Ishikawa (cell line): ENCODE results near the gene TMSB4X.

ENCODE experiments used
- CEBPB ChIP-seq: IDR thresholded peaks from 2 replicates; pipeline ENCODE4 v1.6.1; 2012
- CREB1 ChIP-seq: IDR thresholded peaks from 2 replicates; pipeline ENCODE4 v1.6.1; 2012; ENCODE audit warnings: low read depth
- EGR1 ChIP-seq: IDR thresholded peaks from 2 replicates; pipeline ENCODE4 v1.6.1; 2012
- EP300 ChIP-seq: IDR thresholded peaks from 2 replicates; pipeline ENCODE4 v1.6.1; 2012; ENCODE audit warnings: borderline replicate concordance
- FOXM1 ChIP-seq: IDR thresholded peaks from 2 replicates; pipeline ENCODE4 v1.6.1; 2012; ENCODE audit warnings: low read depth, borderline replicate concordance
- NFIC ChIP-seq: IDR thresholded peaks from 2 replicates; pipeline ENCODE4 v1.6.1; 2012
- RAD21 ChIP-seq: IDR thresholded peaks from 2 replicates; pipeline ENCODE4 v1.6.1; 2012; ENCODE audit warnings: low read depth
- TAF1 ChIP-seq: IDR thresholded peaks from 2 replicates; pipeline ENCODE4 v1.6.1; 2012; ENCODE audit warnings: low read depth, mild to moderate bottlenecking
- TCF12 ChIP-seq: IDR thresholded peaks from 2 replicates; pipeline ENCODE4 v1.6.1; 2012; ENCODE audit warnings: low read depth
- TEAD4 ChIP-seq: IDR thresholded peaks from 2 replicates; pipeline ENCODE4 v1.6.1; 2012
- YY1 ChIP-seq: IDR thresholded peaks from 2 replicates; pipeline ENCODE4 v1.6.1; 2012; ENCODE audit warnings: low read depth
- ZBTB7A ChIP-seq: IDR thresholded peaks from 2 replicates; pipeline ENCODE4 v1.6.1; 2012; ENCODE audit warnings: low read depth
- TF ChIP-seq, protein P1 (sequence below): IDR thresholded peaks from 2 replicates; pipeline ENCODE4 v1.6.1; 2012
- TF ChIP-seq, protein P2 (sequence below): IDR thresholded peaks from 2 replicates; pipeline ENCODE4 v1.6.1; 2012
- TF ChIP-seq, protein P3 (sequence below): IDR thresholded peaks from 2 replicates; pipeline ENCODE4 v1.6.1; 2012; ENCODE audit warnings: low read depth, mild to moderate bottlenecking

TMSB4X gene

DNA sequence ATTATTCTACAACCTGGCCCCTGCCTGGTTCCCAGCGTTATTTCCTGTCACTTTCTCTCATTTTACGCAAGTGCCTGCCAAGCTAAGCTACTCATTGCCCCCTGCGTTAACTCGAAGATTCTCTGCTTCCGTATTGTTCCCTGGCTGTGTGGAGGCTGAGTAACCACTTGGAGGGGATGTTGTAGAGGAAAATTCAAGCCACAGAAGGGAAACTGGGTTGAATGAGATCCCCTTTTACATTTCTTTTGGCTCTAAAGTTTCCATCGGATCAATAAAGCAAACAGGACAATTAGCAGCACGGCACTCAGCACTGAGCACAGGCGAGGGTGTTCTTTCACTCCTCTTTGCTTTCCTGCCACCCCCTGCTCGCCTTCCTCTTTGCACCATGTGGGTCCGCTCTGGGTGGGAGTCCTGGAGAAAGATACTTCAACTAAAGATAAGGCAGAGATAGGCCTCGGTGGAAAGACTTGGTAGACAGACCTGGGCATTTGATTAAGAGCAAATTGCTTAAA is 4.2 kb upstream of the TMSB4X start:
- TF ChIP-seq EGR1 = no peak
- TF ChIP-seq TEAD4 = no peak
- TF ChIP-seq, protein P1, sequence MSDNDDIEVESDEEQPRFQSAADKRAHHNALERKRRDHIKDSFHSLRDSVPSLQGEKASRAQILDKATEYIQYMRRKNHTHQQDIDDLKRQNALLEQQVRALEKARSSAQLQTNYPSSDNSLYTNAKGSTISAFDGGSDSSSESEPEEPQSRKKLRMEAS = no peak
- TF ChIP-seq TAF1 = no peak
- no peak for TF ChIP-seq FOXM1
- TF ChIP-seq NFIC = no peak
- TF ChIP-seq, protein P2, sequence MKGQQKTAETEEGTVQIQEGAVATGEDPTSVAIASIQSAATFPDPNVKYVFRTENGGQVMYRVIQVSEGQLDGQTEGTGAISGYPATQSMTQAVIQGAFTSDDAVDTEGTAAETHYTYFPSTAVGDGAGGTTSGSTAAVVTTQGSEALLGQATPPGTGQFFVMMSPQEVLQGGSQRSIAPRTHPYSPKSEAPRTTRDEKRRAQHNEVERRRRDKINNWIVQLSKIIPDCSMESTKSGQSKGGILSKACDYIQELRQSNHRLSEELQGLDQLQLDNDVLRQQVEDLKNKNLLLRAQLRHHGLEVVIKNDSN = no peak
- no peak for TF ChIP-seq YY1
- no peak for TF ChIP-seq TCF12

DNA sequence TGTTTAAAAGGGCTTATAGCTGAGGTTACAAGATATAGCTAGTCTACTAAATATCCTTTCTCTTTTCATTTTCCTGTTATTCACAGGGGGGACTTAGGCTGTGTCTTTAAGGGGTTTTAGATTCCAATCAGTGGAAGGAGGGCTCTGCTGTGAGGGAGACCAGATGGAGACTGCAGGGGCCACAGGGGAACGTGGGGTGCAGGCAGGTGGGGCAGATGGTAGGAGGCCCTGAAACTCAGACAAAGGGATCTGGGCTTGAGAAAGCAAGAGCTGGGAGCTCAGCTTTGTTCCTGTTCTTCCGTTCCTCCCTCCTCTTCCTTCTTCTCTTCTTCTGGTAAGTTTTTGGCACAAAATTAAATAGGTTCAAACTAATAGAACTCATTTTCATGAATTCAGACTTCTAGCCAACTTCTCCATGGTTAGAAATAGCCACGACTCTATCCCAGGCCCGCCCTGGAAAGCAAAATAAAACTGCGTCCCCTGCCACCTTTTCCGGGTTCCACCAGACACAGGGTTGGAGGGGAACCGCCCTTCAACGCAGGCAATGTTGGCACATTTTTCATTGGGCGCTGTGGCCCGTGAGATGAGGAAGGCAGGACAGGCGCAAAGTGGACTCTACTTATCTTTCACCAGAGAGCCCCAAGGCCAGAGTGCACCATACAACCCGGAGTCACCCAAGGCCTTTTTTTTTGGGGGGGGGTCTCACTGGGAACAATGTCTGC is 3.5 kb upstream of the TMSB4X start:
- TF ChIP-seq EGR1 (no peak), TEAD4 (no peak), EP300 (no peak), NFIC (no peak), CREB1 (no peak), ZBTB7A (no peak), FOXM1 (no peak), YY1 (no peak), TCF12 (no peak), RAD21 (no peak), TAF1 (no peak), CEBPB (no peak)
- TF ChIP-seq, protein P2 = no peak
- TF ChIP-seq, protein P3, sequence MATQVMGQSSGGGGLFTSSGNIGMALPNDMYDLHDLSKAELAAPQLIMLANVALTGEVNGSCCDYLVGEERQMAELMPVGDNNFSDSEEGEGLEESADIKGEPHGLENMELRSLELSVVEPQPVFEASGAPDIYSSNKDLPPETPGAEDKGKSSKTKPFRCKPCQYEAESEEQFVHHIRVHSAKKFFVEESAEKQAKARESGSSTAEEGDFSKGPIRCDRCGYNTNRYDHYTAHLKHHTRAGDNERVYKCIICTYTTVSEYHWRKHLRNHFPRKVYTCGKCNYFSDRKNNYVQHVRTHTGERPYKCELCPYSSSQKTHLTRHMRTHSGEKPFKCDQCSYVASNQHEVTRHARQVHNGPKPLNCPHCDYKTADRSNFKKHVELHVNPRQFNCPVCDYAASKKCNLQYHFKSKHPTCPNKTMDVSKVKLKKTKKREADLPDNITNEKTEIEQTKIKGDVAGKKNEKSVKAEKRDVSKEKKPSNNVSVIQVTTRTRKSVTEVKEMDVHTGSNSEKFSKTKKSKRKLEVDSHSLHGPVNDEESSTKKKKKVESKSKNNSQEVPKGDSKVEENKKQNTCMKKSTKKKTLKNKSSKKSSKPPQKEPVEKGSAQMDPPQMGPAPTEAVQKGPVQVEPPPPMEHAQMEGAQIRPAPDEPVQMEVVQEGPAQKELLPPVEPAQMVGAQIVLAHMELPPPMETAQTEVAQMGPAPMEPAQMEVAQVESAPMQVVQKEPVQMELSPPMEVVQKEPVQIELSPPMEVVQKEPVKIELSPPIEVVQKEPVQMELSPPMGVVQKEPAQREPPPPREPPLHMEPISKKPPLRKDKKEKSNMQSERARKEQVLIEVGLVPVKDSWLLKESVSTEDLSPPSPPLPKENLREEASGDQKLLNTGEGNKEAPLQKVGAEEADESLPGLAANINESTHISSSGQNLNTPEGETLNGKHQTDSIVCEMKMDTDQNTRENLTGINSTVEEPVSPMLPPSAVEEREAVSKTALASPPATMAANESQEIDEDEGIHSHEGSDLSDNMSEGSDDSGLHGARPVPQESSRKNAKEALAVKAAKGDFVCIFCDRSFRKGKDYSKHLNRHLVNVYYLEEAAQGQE = no peak
- TF ChIP-seq, protein P1 = no peak

DNA sequence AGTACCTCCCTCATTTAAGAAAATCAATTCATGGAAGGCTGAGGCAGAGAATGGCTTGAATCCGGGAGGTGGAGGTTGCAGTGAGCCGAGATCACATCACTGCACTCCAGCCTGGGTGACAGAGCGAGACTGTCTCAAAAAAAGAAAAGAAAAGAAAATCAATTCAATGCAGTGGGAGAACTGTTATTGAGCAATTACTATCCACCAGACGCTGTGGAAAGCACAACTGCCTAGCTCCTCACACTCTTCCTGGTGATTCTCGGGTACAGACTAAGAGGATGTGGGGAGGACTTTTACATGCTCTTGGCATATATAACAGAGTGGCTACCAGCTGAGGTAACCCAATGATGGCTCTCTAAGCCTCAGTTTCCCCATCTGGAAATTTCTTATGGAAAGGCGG is 2.7 kb upstream of the TMSB4X start:
- TF ChIP-seq EGR1 (no peak), ZBTB7A (no peak), FOXM1 (no peak), TEAD4 (no peak), YY1 (no peak), EP300 (no peak), RAD21 (no peak), CEBPB (no peak), NFIC (no peak), TAF1 (no peak)
- TF ChIP-seq, protein P3 = no peak
- TF ChIP-seq, protein P1 = no peak

DNA sequence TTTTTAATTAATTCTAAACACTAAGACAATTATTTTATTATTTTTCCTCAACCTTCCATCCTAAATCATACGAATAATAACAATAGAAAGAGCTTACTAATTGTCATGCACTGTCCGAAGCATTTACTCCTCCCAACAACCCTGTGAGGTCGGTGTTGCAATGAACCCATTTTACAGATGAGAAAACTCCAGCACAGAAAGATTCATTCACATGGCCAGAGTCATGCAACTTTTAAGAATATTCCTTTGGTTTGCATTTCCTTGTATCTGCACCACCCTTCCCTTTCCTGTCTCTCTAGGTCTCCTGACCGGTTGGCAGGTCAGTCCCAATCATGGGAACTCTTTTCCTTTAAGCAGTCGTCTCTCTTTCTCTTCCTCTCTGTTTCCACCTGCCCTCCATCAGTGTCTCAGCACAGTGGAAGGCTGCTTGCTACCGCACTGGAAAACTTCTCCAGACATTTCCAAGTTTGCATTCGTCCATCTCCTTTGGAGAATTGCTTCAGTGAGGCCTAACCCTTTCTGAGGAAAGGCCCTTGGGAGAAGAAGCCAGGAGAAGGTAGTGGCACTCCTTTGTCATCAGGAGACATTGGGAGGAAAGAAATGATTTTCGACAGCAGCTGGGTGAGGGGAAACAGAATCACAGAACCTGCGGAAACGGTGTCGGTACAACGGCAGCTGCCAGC is 1.9 kb upstream of the TMSB4X start:
- TF ChIP-seq FOXM1 (no peak), RAD21 (no peak), TCF12 (no peak), TEAD4 (no peak), NFIC (no peak), EP300 (no peak), TAF1 (no peak), ZBTB7A (no peak)
- TF ChIP-seq, protein P1 = no peak
- TF ChIP-seq, protein P3 = no peak
